Inflammatory macrophage treated with lipopolysaccharide for 1 hour (primary cell): Measurements from ENCODE around the gene ALDH3A2.
A peak's percentile ranks its signal among the peaks of the same experiment; 100 is the strongest.
"Not testable (repeated sequence)": the region's sequence is repeated elsewhere in the genome, so short reads cannot be mapped to it uniquely, and the experiment has no call there.

ENCODE experiments used
- DNase-seq, 2 donors: peaks; one replicate each; pipeline ENCODE4 v3.0.0-alpha.2; 2020 to 2022

ALDH3A2 gene

GRCh38 chr17:19651451-19652238 lies 3.1 kb downstream of the ALDH3A2 start:
- DNase-seq = no peak

DNA sequence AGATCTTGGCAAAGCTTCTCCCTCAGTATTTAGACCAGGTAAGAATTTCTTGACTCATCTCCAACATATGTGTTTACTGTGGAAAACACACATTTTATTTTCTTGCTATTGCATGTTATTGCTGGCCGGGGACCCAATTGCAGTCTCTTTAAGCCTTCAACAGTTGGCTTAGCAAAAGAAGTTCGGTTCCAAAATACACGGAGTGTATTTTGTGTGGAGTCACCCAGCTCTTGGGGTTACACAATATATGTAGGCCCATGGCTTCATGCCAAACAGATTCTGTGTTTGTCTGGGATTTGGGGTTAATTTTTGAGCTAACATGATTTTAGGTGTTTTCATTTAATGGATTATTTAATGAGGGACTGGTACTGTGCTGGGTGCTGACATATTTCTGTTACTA lies 4.0 kb downstream of the ALDH3A2 start:
- no peak for DNase-seq

- DNase-seq = no peak
Measured at GRCh38 chr17:19654342-19654886, 5.9 kb downstream of the ALDH3A2 start.

GRCh38 chr17:19654896-19655295 lies 6.3 kb downstream of the ALDH3A2 start:
- DNase-seq = no peak

- DNase-seq = no peak
Measured at GRCh38 chr17:19656336-19656735, 7.8 kb downstream of the ALDH3A2 start.

DNA sequence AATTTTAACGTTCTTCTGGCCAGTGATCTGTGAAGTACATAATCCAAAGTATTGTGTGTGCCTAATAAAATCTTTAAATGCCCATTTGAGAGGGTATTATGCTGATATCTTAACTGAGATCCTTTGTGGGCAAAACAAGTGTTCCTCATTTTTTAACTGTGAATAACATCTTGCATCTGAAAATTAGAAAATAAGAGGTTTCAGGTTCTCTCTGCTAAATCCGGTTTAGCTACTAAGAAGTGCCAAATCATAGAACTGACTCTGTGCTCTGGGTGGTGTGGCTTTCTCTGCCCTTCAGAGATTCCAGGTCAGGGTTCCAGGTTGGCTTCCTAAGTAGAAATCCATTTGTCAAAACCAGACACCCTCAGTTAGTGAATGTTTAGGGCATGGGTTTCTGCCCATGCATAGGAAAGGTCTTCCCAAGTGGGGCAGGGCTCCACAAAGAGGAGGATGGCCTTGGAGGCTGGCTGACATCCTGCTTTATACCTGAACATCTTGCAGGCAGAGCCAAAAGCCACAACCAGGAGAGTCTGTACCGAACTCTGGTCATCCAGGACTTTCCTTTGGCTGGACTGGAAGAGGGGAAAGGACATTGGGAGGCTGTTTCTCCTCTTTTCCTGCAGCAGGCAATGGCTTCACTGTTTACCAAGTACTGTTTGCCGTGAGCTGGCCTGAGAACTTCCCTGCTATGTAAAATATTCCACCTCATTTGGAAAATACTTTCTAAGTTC lies 8.5 kb downstream of the ALDH3A2 start:
- no peak for DNase-seq

DNA sequence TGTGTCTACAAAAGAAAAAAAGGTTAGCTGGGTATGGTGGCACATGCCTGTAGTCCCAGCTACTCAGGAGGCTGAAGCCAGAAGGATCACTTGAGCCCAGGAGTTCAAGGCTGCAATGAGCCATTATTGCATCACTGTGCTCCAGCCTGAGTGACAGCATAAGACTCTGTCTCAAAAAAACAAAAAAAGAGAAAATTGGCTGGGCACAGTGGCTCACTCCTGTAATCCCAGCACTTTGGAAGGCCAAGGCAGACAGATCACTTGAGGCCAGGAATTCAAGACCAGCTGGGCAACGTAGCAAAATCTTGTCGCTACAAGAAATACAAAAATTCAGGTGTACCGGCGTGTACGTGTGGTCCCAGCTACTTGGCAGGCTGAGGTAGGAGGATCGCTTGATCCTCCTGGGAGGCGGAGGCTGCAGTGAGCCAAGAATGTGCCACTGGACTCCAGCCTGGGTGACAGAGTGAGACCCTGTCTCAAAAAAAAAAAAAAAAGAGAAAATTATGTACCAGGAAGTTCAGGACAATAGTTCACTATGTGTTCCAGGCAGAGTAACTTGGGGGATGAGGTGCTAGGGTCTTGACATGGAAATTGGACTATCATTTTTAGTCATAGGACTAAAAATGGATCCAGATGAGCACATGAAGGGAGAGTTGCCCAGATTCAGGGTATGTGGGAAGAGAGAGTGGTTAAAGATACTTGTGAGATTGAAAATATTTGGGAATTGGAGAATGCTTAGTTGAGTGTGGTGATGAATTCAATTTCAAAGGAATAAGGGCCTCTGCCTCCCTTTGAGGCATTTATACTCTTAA lies 11.0 kb downstream of the ALDH3A2 start:
- DNase-seq = no peak

GRCh38 chr17:19660219-19660870 lies 11.8 kb downstream of the ALDH3A2 start:
- DNase-seq = no peak

GRCh38 chr17:19661121-19661520 lies 12.6 kb downstream of the ALDH3A2 start:
- no peak for DNase-seq

DNA sequence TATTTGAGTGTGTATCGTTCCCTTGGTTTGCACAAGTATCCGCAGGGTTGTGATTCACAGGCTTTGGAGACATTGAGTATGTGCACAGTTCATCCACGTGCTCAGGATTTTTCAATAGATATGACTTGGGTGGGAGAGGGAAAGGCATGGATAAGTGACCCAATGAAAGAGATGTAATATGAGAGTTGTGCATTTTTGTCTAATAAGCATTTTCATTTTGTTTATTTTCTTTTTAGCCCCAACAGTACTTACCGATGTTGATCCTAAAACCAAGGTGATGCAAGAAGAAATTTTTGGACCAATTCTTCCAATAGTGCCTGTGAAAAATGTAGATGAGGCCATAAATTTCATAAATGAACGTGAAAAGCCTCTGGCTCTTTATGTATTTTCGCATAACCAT lies 14.5 kb downstream of the ALDH3A2 start:
- DNase-seq = no peak

- DNase-seq = no peak
Measured at GRCh38 chr17:19664136-19664820, 15.7 kb downstream of the ALDH3A2 start.

DNA sequence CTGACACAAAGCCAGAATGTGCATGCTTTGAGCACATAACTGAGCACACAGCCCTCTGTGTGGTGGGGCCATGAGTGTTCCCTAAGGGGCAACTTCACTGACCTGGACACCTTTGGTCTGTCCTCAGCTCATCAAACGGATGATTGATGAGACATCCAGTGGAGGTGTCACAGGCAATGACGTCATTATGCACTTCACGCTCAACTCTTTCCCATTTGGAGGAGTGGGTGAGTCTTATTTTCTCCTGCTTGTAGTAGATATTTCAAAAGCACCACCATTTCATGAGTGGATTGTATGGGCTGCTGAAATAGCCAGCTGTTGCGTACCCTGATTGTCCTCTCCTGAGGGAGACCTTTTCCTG lies 16.2 kb downstream of the ALDH3A2 start:
- DNase-seq = no peak

DNA sequence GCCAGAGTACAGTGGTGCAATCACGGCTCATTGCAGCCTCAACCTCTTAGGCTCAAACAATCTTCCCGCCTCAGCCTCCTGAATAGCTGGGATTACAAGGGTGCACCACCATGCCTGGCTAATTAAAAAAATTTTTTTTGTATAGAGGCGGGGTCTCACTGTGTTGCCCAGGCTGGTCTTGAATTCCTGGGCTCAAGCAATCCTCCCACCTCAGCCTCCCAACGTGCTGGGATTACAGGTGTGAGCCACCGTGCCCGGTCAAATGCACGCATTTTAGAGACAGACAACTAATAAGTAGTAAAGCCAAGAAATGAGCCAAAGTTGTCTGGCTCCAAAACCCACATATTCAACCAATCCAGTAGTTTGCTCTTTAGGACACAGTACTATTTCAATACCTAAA lies 21.1 kb downstream of the ALDH3A2 start:
- DNase-seq = not testable (repeated sequence)

GRCh38 chr17:19670908-19671307 lies 22.4 kb downstream of the ALDH3A2 start:
- DNase-seq = no peak

GRCh38 chr17:19671433-19671832 lies 22.9 kb downstream of the ALDH3A2 start:
- peak in 1 of 2 donors; percentile 42 for DNase-seq

- peak; percentile 58 to 84 for DNase-seq
Measured at GRCh38 chr17:19672009-19672750, 23.6 kb downstream of the ALDH3A2 start.

DNA sequence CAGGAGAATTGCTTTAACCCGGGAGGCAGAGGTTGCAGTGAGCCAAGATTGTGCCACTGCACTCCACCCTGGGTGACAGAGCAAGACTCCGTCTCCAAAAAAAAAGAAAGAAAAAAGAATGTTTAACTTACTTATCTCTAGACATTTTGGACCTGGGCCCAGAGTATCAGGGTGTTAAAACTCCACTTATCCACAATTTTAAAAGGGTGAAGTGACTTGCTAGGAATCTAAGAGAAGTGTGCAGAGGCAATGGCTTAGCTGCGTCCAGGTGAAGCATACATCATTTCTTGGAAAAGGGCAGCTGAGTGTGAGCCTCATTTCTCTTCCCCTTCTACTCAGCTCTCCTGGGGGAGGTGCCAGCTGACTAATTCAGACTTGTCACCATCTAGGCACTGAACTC lies 25.1 kb downstream of the ALDH3A2 start:
- no peak for DNase-seq

- DNase-seq = no peak
Measured at GRCh38 chr17:19676896-19677295, 28.3 kb downstream of the ALDH3A2 start.

- DNase-seq = no peak
Measured at GRCh38 chr17:19677736-19678379, 29.3 kb downstream of the ALDH3A2 start.

GRCh38 chr17:19678581-19679453 lies 30.3 kb downstream of the ALDH3A2 start:
- no peak for DNase-seq
